Fibroblast of pulmonary artery (primary cell): ENCODE data around the gene PCK1.

Experiments
- DNase-seq: peaks from one replicate; pipeline ENCODE4 v3.0.0-alpha.2; 2010; ENCODE audit warnings: low read depth
- H3K4me3 ChIP-seq: replicated peaks from 2 replicates; pipeline ENCODE4 v1.5.1; 2011; ENCODE audit warnings: low read depth, mild to moderate bottlenecking, control low read depth, low read length, moderate library complexity
- CTCF ChIP-seq: IDR thresholded peaks from 2 replicates; pipeline ENCODE4 v1.5.1; 2011; ENCODE audit warnings: mild to moderate bottlenecking, control low read depth, low read length, inconsistent platforms; ENCODE audit errors: missing control alignments

Gene PCK1

DNA sequence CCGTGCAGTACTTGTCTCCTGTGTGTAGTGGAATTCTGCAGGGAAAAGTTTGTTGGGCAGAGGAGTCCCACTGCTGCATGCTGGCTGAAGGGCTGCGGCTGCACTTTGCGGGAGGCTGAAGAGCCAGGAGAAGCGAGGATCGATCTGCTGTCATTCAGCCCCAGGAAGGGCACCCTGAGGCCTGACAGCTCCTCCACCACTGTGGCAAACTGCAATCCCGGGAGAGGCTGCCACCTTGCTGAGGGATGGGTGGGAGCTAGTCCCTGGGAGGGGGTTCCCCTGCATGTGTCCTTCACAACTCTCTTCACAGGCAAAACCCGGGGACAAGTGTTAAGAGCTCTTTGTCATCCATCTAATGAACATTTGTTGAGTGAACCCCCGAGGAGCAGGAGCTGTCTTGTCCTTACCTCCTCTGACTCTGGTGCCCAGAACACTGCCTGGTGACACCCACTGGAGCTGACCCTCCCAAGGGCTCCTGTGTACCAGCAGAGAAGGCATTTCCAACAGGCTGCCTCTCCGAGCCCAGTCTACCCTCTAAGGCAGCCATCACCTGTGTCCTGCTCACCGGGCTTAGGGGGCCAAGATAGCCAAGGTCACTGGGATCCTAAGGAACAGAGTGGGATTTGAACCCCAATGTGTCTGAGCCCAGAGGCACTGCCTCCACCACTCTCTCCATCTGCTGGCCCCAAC is 17.7 kb downstream of the PCK1 start:
- TF ChIP-seq CTCF, result no peak
- no peak for DNase-seq
- no peak overlapping the region for H3K4me3 ChIP-seq

DNA sequence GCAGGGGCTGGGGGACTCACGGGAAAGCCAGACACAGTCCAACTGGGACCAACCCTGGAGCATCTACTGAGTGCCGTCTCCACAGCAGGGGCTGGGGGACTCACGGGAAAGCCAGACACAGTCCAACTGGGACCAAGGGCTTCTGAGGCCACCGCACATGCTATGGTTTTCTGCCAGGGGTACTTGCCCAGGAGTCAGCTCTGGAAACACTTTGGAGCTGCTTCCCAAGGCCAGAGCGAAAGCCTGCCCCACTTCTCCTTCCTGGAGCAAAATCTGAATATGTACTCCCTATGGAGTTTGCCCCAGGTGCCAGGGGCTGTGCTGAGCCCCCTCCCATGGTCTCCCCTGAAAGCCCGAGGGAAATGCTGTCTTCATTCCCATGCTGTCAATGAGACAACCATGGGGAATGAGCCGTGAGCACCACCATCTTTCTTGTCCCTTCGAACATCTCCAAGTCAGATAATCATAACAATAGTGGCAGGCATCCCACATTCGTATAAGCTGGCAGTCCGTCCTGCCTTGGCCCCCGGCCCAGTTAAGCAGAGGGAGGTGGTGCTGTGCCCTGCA is 18.5 kb downstream of the PCK1 start:
- H3K4me3 ChIP-seq, result no peak overlapping the region
- no peak for DNase-seq
- TF ChIP-seq CTCF, result no peak

- no peak for DNase-seq
- no peak overlapping the region for H3K4me3 ChIP-seq
- TF ChIP-seq CTCF, result no peak
Measured at GRCh38 chr20:57579898-57580447, 19.1 kb downstream of the PCK1 start.

- no peak for TF ChIP-seq CTCF
- H3K4me3 ChIP-seq, result no peak overlapping the region
- DNase-seq, result no peak
Measured at GRCh38 chr20:57580478-57581201, 19.7 kb downstream of the PCK1 start.

DNA sequence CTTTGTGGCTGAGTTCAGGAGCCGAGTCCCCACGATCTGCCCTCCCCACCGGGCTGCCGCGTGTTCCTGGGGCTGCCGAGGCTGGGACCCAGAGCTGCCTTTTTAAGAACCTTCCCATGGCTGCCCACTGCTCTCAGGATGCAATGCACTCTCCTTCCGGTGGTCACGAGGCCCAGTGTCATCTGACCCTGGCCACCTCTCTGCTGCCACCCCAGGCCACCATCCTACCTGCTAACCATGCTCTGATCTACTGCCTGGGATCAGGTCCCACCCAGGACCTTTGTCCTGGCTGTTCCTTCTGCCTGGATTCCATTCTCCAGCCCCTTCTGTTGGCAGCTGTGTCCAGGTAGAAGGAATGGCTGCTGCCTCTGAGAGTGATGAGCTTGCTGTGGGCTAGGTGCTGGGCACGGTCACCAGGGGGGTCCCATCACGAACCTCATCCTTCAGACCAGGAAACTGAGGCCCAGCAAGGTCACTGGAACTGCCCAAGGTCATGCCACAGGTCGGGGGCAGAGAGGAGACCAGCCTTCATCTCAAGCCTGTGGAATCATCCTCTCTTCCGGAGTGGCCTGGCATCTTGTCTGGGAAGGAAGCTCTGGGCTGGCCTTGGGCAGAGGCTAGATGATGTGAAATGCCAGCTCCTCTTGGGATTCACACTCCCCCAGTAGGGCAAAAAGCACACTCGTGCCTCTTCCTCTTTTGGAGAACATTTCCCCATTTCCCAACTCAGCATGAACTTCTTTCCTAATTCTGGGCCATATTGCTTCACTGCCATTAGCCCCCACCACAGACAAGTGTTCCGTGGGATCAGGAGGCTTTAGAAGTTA is 20.5 kb downstream of the PCK1 start:
- H3K4me3 ChIP-seq, result no peak overlapping the region
- DNase-seq, result no peak
- no peak for TF ChIP-seq CTCF

- no peak for DNase-seq
- no peak overlapping the region for H3K4me3 ChIP-seq
- no peak for TF ChIP-seq CTCF
Measured at GRCh38 chr20:57582029-57582378, 21.1 kb downstream of the PCK1 start.
